ENCODE measurements around the gene PRR23E.

The PRR23E gene

DNA sequence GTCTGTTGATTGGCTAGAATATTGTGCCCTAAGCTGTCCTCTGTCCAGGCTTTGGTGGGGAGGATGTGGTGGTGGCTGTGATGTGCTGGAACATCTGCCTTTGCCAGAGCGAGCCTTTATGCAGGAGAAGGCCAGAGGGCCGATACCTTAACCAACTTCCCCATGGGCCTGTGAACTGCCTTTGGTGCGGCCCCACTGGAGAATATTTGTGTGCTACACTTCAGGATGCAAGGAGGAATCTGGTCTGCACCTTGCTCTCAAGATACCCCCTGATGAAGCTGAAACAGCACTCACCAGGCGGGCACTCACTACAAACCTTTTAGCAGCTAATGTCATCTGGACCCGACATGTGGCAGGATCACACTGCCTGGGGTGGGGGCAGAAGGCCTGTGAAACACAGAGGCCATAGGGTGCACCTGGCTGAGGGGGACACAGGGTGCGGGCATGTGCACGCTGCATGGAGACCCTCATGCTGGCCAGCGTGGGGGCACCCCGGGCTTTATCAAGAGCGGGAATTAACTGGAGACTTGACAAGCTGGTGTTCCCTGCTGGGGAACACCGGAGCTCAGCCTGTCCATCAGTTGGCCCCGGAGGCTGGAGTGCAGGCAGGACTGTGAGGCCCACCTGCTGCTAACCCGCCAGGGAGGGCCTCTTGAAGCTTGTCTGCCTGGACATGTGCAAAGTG is 16.4 kb downstream of the PRR23E start:
- no peak for DNase-seq (ENCODE audit: low read depth in 3 of 3)

GRCh38 chr3:127209840-127210653 is 17.1 kb downstream of the PRR23E start:
- no peak for DNase-seq (ENCODE audit: low read depth in 3 of 3)

DNA sequence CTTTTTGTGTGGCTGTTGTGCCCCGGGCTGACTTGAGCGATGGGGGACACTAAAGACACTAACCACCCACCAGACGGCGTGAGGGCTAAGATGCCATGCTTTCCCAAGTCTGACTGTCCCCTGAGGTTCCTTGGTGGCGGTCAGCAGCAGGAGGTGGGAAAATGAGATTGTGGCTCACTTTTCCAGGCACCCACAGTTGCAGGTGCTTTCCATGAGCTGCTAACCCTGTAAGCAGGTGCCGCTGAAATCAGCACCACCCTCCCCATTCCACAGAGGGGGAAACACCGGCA is 17.7 kb downstream of the PRR23E start:
- DNase-seq (ENCODE audit: low read depth in 3 of 3): no peak

DNA sequence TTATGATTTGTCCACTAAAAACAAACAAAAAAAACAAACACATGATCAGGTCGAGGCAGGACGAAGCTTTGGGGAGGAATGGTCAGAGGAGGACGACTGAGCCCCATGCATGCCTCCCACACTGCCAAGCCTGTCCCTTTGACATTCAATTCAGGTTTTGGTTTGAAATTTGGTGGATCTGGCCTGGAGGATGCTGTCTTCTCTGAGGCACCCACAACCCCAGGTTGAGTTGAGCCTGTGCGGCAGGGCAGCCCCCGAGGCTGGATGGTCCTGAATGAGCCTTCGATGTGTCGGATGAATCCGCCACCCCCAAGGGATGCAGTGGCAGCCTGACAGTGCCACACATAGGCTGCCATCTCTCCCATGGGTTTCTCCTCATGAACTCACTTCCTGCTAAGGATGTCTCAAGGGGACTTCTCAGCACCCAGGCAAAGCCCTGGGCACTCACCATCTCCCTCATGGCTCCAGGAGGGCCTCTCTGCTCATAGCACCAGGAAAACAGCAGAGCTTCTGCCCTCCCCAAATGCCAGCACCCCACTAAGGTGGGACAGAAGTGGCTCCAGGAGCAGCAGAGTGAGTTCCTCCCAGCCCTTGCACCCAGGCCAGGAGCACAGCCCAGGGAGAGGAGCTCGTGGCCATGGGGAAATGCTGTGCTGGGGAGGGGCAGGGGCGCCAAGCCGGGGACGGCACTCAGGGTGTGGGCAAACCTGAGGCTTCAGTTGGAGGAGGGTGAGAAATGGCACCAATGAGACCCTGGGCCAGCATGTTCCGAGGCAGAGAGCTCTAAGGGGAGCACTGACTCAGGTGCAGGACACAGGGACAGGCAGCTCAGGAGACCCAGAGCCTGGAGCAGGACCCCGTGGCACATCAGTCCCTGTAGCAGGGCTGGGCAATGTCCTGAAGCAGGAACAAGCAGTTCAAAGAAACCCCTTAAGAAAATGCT is 18.5 kb downstream of the PRR23E start:
- no peak for DNase-seq (ENCODE audit: low read depth in 3 of 3)

DNA sequence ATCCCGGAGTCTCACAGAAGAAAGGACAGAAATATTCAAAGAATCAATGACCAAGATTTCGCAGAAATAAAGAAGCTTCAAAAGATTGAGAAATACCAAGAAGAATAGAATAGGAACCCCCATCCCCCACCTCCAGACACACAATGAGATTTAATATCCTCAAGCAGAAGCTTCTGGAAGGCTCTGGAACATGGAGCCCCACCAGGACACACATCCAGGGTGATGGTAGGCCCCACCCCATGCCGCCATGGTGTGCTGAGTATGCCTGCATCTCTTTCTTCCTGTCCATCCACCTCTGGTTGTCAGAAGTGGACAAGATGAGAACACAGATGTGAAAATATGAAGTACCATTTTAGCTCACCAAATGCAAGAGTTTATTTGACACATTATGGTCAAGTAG is 19.3 kb downstream of the PRR23E start:
- no peak for DNase-seq (ENCODE audit: low read depth in 3 of 3)

DNA sequence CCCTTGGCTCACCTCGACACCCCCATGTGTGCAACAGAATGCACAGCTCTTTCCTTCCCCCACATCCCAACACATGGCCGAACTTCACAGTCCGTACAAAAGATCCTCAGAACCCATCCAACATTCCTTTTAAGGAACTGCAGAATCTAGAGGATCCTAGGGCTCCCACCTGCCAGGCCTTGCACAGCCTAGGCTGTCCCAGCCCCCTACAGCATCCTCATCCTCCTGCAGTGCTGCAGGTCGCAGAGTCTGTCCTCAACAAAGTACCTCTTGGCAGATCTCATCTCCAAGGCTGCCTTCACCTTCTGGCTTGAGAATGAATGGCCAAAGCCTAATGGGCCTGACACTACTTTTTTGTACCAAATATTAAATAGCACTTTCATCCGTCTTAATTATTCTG is 19.8 kb downstream of the PRR23E start:
- DNase-seq (ENCODE audit: low read depth in 3 of 3): no peak

DNA sequence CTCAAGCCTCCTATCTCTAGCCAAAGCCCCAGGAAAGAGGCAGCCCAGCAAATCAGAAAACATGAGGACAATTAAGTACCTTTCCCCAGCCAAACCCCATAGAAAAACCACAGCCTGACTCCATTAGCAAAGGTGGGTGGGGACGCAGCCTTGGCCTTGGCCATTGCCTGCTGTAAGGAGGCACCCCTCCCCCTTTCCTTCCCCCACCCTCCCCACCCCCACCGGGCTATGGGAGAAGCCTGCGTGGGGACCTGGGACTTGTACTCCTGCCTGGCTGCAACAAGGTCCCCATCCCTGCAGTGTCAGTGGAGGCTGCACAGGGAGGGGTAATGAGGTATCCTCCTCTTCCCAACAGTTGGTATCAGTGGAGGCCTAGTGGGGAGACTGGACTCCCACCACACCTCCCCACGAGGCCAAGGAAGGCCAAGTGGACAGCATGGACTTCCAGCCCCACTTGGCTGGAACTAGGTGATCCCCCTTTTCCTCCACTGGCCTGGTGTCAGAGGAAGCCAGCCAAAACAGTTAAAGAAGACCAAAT is 20.5 kb downstream of the PRR23E start:
- DNase-seq (ENCODE audit: low read depth in 3 of 3): no peak

DNA sequence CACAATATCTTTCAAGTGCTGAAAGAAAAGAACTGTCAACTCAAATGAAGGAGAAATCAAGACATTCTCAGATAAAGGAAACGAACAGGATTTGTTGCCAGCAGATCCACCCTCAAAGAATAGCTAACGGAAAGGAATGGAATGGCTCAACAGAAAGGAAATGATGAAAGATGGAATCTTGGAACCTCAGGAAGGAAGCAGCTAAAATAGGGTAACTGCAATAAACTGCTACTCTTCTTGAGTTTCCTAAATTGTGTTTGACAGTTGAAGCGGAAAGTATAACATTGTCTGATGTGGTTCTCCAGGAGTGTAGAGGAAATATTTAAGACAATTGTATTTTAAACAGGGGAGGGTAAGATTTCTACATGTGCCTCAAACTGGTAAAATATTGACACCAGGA is 22.0 kb downstream of the PRR23E start:
- no peak for DNase-seq (ENCODE audit: low read depth in 3 of 3)

GRCh38 chr3:127215714-127216414 is 22.9 kb downstream of the PRR23E start:
- no peak for DNase-seq (ENCODE audit: low read depth in 3 of 3)

GRCh38 chr3:127216415-127217261 is 23.7 kb downstream of the PRR23E start:
- DNase-seq (ENCODE audit: low read depth in 3 of 3): no peak

GRCh38 chr3:127217596-127218453 is 24.9 kb downstream of the PRR23E start:
- no peak for DNase-seq (ENCODE audit: low read depth in 3 of 3)

DNA sequence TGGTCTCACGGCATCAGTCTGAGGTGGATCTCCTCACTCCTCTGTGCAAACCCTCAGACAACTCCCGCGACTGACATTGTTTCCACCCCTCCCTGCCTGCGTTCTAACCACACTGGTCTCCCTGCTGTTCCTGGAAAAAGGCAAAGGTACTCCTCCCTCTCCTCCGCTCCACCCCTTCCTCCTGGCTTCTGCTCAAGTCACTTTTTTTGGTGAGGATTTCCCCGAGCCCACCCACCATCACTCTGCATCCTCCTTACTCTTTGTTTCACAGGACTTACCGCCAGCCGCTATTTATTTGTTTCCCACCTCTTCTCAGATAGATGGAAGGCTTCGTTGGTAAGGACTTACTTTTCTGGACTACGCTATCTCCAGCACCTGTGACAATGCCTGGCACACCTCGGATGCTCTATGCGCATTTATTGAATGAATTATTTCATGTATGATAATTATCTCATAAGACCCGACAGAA is 25.6 kb downstream of the PRR23E start:
- DNase-seq (ENCODE audit: low read depth in 3 of 3): no peak

DNA sequence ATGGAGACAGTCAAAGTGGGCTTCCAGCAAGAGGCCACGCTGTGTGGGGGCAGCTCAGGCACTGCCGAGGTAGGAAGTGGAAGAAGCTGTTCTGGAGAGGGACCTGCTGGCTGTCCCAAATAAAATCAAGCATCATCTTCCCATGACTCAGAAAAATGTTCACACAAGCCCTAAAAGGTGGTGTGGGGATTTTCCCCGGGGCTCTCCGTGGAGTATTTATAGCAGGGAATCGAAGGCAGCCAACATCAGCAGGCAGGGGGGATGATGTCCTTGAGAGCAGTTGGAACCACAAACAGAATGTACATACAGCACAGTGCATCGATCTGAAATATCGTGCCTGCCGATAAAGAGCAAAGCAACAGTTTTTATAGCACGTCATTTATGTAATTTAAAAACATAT is 27.6 kb downstream of the PRR23E start:
- DNase-seq (ENCODE audit: low read depth in 3 of 3): no peak

DNA sequence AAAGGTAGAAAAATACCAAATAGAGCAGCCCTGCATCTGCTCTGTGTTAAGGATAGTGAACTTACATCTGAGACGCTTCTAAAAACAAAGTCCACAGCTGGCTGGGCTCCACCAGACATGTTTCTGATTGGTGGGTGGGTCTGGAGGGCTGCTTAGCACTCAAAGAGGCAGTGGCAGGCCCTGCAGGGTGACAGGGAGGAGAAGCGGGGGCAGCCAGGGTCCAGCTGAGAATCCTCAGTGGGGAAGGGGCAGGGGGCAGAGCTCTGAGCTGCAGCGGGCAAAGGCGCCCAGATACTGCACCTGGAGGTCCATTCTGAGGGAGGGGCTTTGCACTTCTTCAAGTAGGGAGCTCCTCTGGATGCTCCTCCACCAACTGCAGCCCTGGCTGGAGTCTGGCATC is 28.1 kb downstream of the PRR23E start:
- DNase-seq (ENCODE audit: low read depth in 3 of 3): no peak

DNA sequence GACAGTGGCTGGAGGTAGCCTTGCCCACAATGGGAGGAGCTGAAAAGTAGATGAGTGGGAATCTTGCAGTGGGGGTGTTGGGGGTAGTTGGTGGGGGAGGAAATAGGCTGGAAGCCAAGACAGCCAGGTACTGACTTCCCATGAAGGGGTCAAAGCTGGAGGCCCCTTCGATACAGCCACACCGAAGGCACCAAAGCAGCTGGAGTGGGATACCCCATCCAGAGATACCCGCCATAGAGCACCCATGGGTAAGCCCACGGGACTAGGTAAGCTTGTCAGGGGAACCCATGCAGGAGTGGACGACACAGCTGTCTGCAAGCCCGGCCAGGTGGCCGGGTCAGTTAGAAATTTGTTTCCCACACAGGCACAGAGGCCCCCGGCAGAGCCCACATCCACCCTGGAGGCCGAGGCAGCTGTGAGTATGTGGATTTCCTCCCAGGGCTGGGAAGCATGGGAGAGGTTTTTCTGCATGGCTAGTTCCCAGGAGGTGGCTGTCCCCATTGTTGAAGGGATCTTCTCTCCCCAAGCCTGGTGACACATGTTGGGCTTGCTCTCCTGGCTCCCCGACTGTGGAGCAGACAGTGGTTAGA is 28.6 kb downstream of the PRR23E start:
- DNase-seq (ENCODE audit: low read depth in 3 of 3): no peak

DNA sequence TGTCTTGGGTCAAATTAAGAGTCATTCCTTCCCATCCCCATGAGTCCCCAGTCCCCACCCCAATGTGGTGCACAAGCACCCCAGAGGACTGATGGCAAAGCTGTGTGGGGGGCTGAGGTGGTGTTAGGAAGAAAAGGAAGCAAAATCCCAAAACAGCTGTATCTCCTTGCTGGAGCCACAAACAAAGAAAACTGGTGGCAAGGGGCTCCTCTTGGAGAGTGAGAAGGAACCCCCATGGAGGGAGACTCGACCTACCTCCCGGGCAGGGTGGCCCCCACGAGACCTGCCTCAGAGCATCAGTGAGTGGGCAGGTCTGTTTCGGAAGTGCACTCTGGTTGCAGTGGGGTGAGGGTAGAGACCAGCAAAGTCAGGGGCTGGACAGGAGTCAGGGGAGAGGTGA is 29.2 kb downstream of the PRR23E start:
- DNase-seq (ENCODE audit: low read depth in 3 of 3): no peak

- no peak for DNase-seq (ENCODE audit: low read depth in 3 of 3)
Observed at GRCh38 chr3:127222664-127223063, 29.7 kb downstream of the PRR23E start.

DNA sequence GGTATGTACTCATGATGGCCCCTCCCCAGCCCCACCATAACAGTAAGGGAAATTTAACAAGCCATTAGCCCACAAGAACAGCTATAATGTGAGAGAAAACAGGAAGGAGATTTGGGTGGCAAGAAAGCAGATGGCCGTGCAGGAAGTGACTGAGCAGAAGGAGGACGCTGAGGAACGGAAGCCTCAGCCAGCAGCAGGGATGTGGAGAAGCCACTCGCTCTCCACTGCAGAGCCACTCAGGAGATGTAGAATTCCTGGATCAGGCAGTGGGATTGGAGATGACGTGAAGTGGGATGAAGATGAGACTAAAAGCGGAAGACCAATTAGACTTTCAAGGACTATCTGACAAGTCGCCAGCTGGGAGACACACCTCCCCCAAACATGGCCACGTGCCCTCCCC is 31.2 kb downstream of the PRR23E start:
- DNase-seq (ENCODE audit: low read depth in 3 of 3): no peak

- DNase-seq (ENCODE audit: low read depth in 3 of 3): no peak
Observed at GRCh38 chr3:127226457-127226856, 33.5 kb downstream of the PRR23E start.
